ENCODE results near the gene SEMA4F.

SEMA4F gene

GRCh38 chr2:74690571-74690970 is 36.5 kb downstream of the SEMA4F start:
- no peaks in the 10 kb centered on the region for H3K9me3 ChIP-seq (ENCODE audit: control insufficient read depth in 2 of 2, low read length in 2 of 2)
- H3K4me3 ChIP-seq (ENCODE audit: low read length in 2 of 2), result no peak overlapping the region
- H3K9ac ChIP-seq (ENCODE audit: low read length in 2 of 2), result no peak overlapping the region
- no peaks in the 10 kb centered on the region for H3K36me3 ChIP-seq (ENCODE audit: control insufficient read depth in 2 of 2, insufficient read depth in 2 of 2, low read length in 2 of 2)
- no peaks in the 10 kb centered on the region for H3K4me1 ChIP-seq (ENCODE audit: control insufficient read depth, insufficient read depth, low read length)
- H3K27ac ChIP-seq (ENCODE audit: low read length), result no peak overlapping the region
- no peaks in the 10 kb centered on the region for H3K27me3 ChIP-seq (ENCODE audit: control insufficient read depth in 1 of 2, insufficient read depth in 2 of 2, low read length in 2 of 2)

GRCh38 chr2:74691929-74692328 is 37.9 kb downstream of the SEMA4F start:
- Histone ChIP-seq H3K27me3 (ENCODE audit: control insufficient read depth in 1 of 2, insufficient read depth in 2 of 2, low read length in 2 of 2) (no peaks in the 10 kb centered on the region), H3K36me3 (ENCODE audit: control insufficient read depth in 2 of 2, insufficient read depth in 2 of 2, low read length in 2 of 2) (no peaks in the 10 kb centered on the region), H3K9ac (ENCODE audit: low read length in 2 of 2) (no peak overlapping the region), H3K9me3 (ENCODE audit: control insufficient read depth in 2 of 2, low read length in 2 of 2) (no peaks in the 10 kb centered on the region), H3K27ac (ENCODE audit: low read length) (no peak overlapping the region), H3K4me1 (ENCODE audit: control insufficient read depth, insufficient read depth, low read length) (no peaks in the 10 kb centered on the region), H3K4me3 (ENCODE audit: low read length in 2 of 2) (no peak overlapping the region)

GRCh38 chr2:74693213-74693612 is 39.2 kb downstream of the SEMA4F start:
- H3K4me1 ChIP-seq (ENCODE audit: control insufficient read depth, insufficient read depth, low read length), result no peaks in the 10 kb centered on the region
- H3K27me3 ChIP-seq (ENCODE audit: control insufficient read depth in 1 of 2, insufficient read depth in 2 of 2, low read length in 2 of 2), result peaks cover 0 to 2% of the 10 kb centered on the region in 2 donors
- H3K36me3 ChIP-seq (ENCODE audit: control insufficient read depth in 2 of 2, insufficient read depth in 2 of 2, low read length in 2 of 2), result no peaks in the 10 kb centered on the region
- H3K4me3 ChIP-seq (ENCODE audit: low read length in 2 of 2), result no peak overlapping the region
- no peak overlapping the region for H3K27ac ChIP-seq (ENCODE audit: low read length)
- no peaks in the 10 kb centered on the region for H3K9me3 ChIP-seq (ENCODE audit: control insufficient read depth in 2 of 2, low read length in 2 of 2)
- no peak overlapping the region for H3K9ac ChIP-seq (ENCODE audit: low read length in 2 of 2)

- H3K4me1 ChIP-seq (ENCODE audit: control insufficient read depth, insufficient read depth, low read length), result no peaks in the 10 kb centered on the region
- H3K27ac ChIP-seq (ENCODE audit: low read length), result no peak overlapping the region
- H3K4me3 ChIP-seq (ENCODE audit: low read length in 2 of 2), result no peak overlapping the region
- H3K9me3 ChIP-seq (ENCODE audit: control insufficient read depth in 2 of 2, low read length in 2 of 2), result no peaks in the 10 kb centered on the region
- H3K9ac ChIP-seq (ENCODE audit: low read length in 2 of 2), result no peak overlapping the region
- H3K27me3 ChIP-seq (ENCODE audit: control insufficient read depth in 1 of 2, insufficient read depth in 2 of 2, low read length in 2 of 2), result peaks cover 0 to 2% of the 10 kb centered on the region in 2 donors
- H3K36me3 ChIP-seq (ENCODE audit: control insufficient read depth in 2 of 2, insufficient read depth in 2 of 2, low read length in 2 of 2), result no peaks in the 10 kb centered on the region
These were observed 39.6 kb downstream of the SEMA4F start for GRCh38 chr2:74693668-74694067.

- Histone ChIP-seq H3K4me3 (ENCODE audit: low read length in 2 of 2) (no peak overlapping the region), H3K27me3 (ENCODE audit: control insufficient read depth in 1 of 2, insufficient read depth in 2 of 2, low read length in 2 of 2) (peaks cover 0 to 2% of the 10 kb centered on the region in 2 donors), H3K9ac (ENCODE audit: low read length in 2 of 2) (no peak overlapping the region), H3K27ac (ENCODE audit: low read length) (no peak overlapping the region), H3K36me3 (ENCODE audit: control insufficient read depth in 2 of 2, insufficient read depth in 2 of 2, low read length in 2 of 2) (no peaks in the 10 kb centered on the region), H3K4me1 (ENCODE audit: control insufficient read depth, insufficient read depth, low read length) (no peaks in the 10 kb centered on the region), H3K9me3 (ENCODE audit: control insufficient read depth in 2 of 2, low read length in 2 of 2) (no peaks in the 10 kb centered on the region)
These were observed 40.2 kb downstream of the SEMA4F start for GRCh38 chr2:74694281-74694680.

GRCh38 chr2:74695663-74696062 is 41.6 kb downstream of the SEMA4F start:
- Histone ChIP-seq H3K27ac (ENCODE audit: low read length) (no peak overlapping the region), H3K4me3 (ENCODE audit: low read length in 2 of 2) (no peak overlapping the region), H3K9ac (ENCODE audit: low read length in 2 of 2) (no peak overlapping the region), H3K36me3 (ENCODE audit: control insufficient read depth in 2 of 2, insufficient read depth in 2 of 2, low read length in 2 of 2) (peaks cover 0 to 2% of the 10 kb centered on the region in 2 donors), H3K27me3 (ENCODE audit: control insufficient read depth in 1 of 2, insufficient read depth in 2 of 2, low read length in 2 of 2) (peaks cover 0 to 2% of the 10 kb centered on the region in 2 donors), H3K9me3 (ENCODE audit: control insufficient read depth in 2 of 2, low read length in 2 of 2) (no peaks in the 10 kb centered on the region), H3K4me1 (ENCODE audit: control insufficient read depth, insufficient read depth, low read length) (no peaks in the 10 kb centered on the region)

GRCh38 chr2:74696829-74697228 is 42.8 kb downstream of the SEMA4F start:
- H3K27ac ChIP-seq (ENCODE audit: low read length), result no peak overlapping the region
- no peak overlapping the region for H3K9ac ChIP-seq (ENCODE audit: low read length in 2 of 2)
- H3K4me1 ChIP-seq (ENCODE audit: control insufficient read depth, insufficient read depth, low read length), result no peaks in the 10 kb centered on the region
- peaks cover 0 to 2% of the 10 kb centered on the region in 2 donors for H3K36me3 ChIP-seq (ENCODE audit: control insufficient read depth in 2 of 2, insufficient read depth in 2 of 2, low read length in 2 of 2)
- H3K4me3 ChIP-seq (ENCODE audit: low read length in 2 of 2), result no peak overlapping the region
- H3K27me3 ChIP-seq (ENCODE audit: control insufficient read depth in 1 of 2, insufficient read depth in 2 of 2, low read length in 2 of 2), result peaks cover 0 to 2% of the 10 kb centered on the region in 2 donors
- no peaks in the 10 kb centered on the region for H3K9me3 ChIP-seq (ENCODE audit: control insufficient read depth in 2 of 2, low read length in 2 of 2)

- peaks cover 0 to 2% of the 10 kb centered on the region in 2 donors for H3K36me3 ChIP-seq (ENCODE audit: control insufficient read depth in 2 of 2, insufficient read depth in 2 of 2, low read length in 2 of 2)
- H3K4me3 ChIP-seq (ENCODE audit: low read length in 2 of 2), result no peak overlapping the region
- H3K9me3 ChIP-seq (ENCODE audit: control insufficient read depth in 2 of 2, low read length in 2 of 2), result no peaks in the 10 kb centered on the region
- H3K27ac ChIP-seq (ENCODE audit: low read length), result no peak overlapping the region
- no peaks in the 10 kb centered on the region for H3K4me1 ChIP-seq (ENCODE audit: control insufficient read depth, insufficient read depth, low read length)
- H3K9ac ChIP-seq (ENCODE audit: low read length in 2 of 2), result no peak overlapping the region
- H3K27me3 ChIP-seq (ENCODE audit: control insufficient read depth in 1 of 2, insufficient read depth in 2 of 2, low read length in 2 of 2), result peaks cover 0 to 2% of the 10 kb centered on the region in 2 donors
These were observed 46.8 kb downstream of the SEMA4F start for GRCh38 chr2:74700643-74701372.

GRCh38 chr2:74702001-74702715 is 48.1 kb downstream of the SEMA4F start:
- Histone ChIP-seq H3K4me1 (ENCODE audit: control insufficient read depth, insufficient read depth, low read length) (no peaks in the 10 kb centered on the region), H3K27me3 (ENCODE audit: control insufficient read depth in 1 of 2, insufficient read depth in 2 of 2, low read length in 2 of 2) (peaks cover 0 to 2% of the 10 kb centered on the region in 2 donors), H3K4me3 (ENCODE audit: low read length in 2 of 2) (no peak overlapping the region)

GRCh38 chr2:74703373-74703772 is 49.3 kb downstream of the SEMA4F start:
- Histone ChIP-seq H3K27me3 (ENCODE audit: control insufficient read depth in 1 of 2, insufficient read depth in 2 of 2, low read length in 2 of 2) (no peaks in the 10 kb centered on the region), H3K9me3 (ENCODE audit: control insufficient read depth in 2 of 2, low read length in 2 of 2) (no peaks in the 10 kb centered on the region), H3K9ac (ENCODE audit: low read length in 2 of 2) (no peak overlapping the region), H3K4me1 (ENCODE audit: control insufficient read depth, insufficient read depth, low read length) (no peaks in the 10 kb centered on the region), H3K36me3 (ENCODE audit: control insufficient read depth in 2 of 2, insufficient read depth in 2 of 2, low read length in 2 of 2) (peaks cover 0 to 2% of the 10 kb centered on the region in 2 donors), H3K27ac (ENCODE audit: low read length) (no peak overlapping the region), H3K4me3 (ENCODE audit: low read length in 2 of 2) (no peak overlapping the region)

More at GRCh38 chr2:74702001-74702715, 48.1 kb downstream of the SEMA4F start:
- Histone ChIP-seq H3K9ac (ENCODE audit: low read length in 2 of 2) (no peak overlapping the region), H3K36me3 (ENCODE audit: control insufficient read depth in 2 of 2, insufficient read depth in 2 of 2, low read length in 2 of 2) (peaks cover 0 to 2% of the 10 kb centered on the region in 2 donors), H3K27ac (ENCODE audit: low read length) (no peak overlapping the region), H3K9me3 (ENCODE audit: control insufficient read depth in 2 of 2, low read length in 2 of 2) (no peaks in the 10 kb centered on the region)

GRCh38 chr2:74704216-74704615 is 50.2 kb downstream of the SEMA4F start:
- H3K4me1 ChIP-seq (ENCODE audit: control insufficient read depth, insufficient read depth, low read length), result no peaks in the 10 kb centered on the region
- H3K27me3 ChIP-seq (ENCODE audit: control insufficient read depth in 1 of 2, insufficient read depth in 2 of 2, low read length in 2 of 2), result no peaks in the 10 kb centered on the region
- H3K4me3 ChIP-seq (ENCODE audit: low read length in 2 of 2), result no peak overlapping the region
- peaks cover 0 to 2% of the 10 kb centered on the region in 2 donors for H3K36me3 ChIP-seq (ENCODE audit: control insufficient read depth in 2 of 2, insufficient read depth in 2 of 2, low read length in 2 of 2)
- no peak overlapping the region for H3K9ac ChIP-seq (ENCODE audit: low read length in 2 of 2)
- H3K9me3 ChIP-seq (ENCODE audit: control insufficient read depth in 2 of 2, low read length in 2 of 2), result no peaks in the 10 kb centered on the region
- H3K27ac ChIP-seq (ENCODE audit: low read length), result no peak overlapping the region
